GM21447 (cell line): ENCODE data around the gene ANTXR2.
A peak's percentile ranks its signal among the peaks of the same experiment; 100 is the strongest.

ENCODE experiments used
- ATAC-seq: cut with Tn5 transposase; IDR thresholded peaks from one replicate; pipeline ENCODE4 v1.9.1; 2021; ENCODE audit not compliant: unreplicated experiment

Gene ANTXR2

GRCh38 chr4:80092847-80093246 is 19.8 kb upstream of the ANTXR2 start:
- ATAC-seq: no peak

GRCh38 chr4:80092088-80092487 is 19.1 kb upstream of the ANTXR2 start:
- no peak for ATAC-seq

GRCh38 chr4:80091688-80092087 is 18.7 kb upstream of the ANTXR2 start:
- ATAC-seq: no peak

GRCh38 chr4:80091184-80091583 is 18.2 kb upstream of the ANTXR2 start:
- ATAC-seq: no peak

DNA sequence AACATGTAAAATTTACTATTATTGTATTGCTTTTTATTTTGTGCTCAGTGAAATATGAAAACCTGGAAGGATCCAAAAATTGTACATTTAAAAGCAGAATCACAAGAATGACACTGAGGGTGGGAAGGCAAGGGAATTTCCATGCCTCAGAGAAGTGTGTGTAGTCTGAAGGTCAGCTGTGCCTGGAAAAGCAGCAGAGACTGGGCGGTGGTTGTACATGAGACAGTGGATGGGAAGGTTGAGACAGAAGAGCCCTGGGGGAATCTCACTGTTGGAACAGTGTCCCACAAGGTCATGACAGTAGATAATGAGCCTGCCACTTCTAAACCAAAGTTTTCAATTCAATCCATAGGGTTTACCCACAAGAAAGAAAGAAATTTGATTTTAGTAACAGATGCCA is 17.1 kb upstream of the ANTXR2 start:
- no peak for ATAC-seq

- ATAC-seq: no peak
Observed at GRCh38 chr4:80088471-80088870, 15.4 kb upstream of the ANTXR2 start.

- ATAC-seq: no peak
Observed at GRCh38 chr4:80086296-80086695, 13.3 kb upstream of the ANTXR2 start.

GRCh38 chr4:80085081-80085480 is 12.1 kb upstream of the ANTXR2 start:
- no peak for ATAC-seq

GRCh38 chr4:80082693-80083092 is 9.7 kb upstream of the ANTXR2 start:
- ATAC-seq: no peak

DNA sequence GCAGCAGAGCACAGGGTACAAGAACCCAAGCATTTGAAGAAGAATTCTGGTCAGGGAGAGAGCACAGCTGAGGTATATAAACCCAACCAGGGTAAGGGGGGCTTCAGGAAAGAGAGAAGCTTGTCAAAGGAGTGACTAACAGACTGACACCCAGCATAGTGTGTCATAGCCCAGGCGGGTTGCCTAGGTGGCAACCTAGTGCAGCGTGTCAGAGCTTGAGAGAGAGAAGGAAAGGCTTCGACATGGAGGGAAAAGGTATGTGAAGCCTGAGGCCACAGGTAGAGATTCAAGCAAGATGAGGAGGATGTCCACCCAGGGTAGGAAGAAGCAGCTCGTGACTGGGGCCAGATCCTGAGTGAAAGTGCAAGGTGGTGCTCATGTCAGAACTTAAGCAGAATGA is 8.5 kb upstream of the ANTXR2 start:
- no peak for ATAC-seq

GRCh38 chr4:80079255-80079923 is 6.4 kb upstream of the ANTXR2 start:
- ATAC-seq: no peak

DNA sequence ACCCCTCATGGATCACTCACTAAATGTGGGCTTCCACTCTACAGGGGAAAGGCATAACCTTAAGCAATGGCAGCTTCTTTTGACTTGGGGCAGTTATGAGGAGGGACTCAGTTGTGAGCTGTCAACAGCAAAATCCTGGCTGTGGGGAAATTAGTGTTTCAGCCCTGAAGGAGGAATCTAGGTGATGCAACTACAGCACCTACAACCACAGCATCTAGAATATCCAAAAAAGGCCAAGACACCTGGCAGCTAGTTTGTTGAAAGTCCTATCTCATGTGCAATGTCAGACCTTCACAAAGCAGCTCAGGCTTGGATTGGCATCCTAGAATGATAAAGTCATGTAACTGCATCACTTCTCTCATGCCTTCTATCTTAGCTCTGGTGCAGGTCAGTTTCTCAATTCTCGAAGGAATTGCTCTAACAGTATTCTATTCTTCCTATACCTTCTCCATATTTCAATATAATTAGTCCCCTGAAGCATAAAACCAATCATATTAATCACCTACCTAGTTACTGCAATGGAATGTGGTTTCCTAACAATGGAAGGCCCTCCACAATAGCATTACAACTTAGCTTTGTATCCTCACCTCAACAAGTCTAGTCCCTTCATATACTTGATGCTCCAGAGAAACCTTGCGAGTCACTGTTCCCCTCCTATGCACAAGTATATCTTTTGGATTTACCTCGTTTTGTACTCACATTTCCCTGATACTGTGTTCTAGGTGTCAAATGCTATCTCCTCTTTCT is 5.5 kb upstream of the ANTXR2 start:
- no peak for ATAC-seq

DNA sequence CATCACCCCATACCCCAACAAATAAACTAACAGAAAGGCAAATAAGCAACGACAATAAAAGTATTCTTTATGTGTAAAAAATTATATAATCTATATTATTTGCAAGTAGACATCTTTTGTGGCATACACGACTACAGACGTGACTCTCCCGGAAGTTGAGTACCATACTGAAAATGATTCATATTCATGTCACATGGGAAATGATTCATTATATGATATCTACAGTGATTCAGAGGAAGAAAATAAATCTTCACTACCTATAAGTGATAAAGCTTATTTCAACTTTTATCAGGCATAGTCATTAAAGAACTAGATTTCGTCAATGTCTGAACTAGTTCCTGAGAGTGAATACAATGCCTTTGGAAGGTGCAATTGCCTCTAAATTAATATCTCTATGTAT is 4.6 kb upstream of the ANTXR2 start:
- ATAC-seq: no peak

GRCh38 chr4:80076681-80077080 is 3.7 kb upstream of the ANTXR2 start:
- no peak for ATAC-seq

GRCh38 chr4:80075995-80076675 is 3.1 kb upstream of the ANTXR2 start:
- no peak for ATAC-seq

DNA sequence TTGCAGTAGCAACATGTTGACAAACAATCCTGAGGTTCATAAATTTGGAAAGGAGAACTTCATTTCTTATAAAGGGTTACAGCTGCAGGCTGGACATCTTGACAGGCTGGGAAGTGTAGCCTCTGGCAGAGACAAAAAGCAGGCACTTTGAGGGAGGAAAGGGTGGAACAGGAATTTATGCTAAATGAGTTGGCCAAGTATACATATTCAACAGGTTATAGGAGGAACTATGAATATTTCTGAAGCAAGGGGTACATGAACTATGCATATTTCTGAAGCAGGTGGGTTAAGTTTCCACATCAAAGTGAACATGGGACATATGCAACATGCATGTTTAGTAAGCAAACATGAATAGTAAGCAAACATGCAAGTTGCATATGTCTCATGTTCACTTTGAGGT is 1.6 kb upstream of the ANTXR2 start:
- no peak for ATAC-seq

DNA sequence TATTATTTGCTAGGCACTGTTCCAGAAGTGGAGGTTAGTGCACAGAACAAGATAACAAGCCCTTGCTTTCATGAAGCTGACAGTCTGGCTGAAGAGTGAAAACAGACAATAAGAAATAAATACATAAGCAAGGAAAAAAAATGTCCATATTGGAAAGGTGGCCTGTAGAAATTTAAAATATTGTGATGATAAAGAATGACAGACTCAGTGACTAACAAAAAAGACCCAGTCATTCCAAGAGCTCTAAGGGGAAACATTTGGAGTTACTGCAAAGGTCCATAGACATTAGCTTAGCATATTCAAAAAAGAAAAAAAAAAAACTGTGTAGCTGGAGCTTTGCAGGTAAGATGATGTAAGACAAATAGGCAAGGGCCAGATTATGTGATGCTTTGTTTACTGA is 1.0 kb upstream of the ANTXR2 start:
- ATAC-seq: no peak

DNA sequence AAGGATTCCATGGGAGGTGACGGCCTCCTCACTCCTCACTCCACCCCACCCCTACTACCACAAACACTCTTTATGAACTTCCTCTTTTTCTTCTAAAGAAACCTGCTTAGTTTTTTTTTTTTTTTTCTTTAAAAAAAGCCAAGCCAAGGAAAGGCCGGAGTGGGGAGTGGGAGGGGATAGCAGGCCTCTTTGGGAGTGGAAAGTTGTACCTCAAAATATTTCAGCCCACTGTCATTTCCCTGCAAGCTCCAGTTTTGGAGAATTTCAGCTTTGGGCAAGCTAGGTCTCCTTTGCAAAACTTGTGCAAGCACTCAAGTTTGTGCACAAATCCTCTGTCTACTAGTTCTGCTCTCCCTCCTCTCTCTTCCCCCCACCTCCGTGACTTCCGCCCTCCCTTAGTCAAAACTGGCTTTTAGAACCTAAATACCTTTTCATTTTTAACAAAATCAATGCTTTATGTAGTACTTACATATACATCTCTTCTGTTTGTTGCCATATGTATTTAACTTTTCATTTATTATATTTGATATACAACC is 512 bp upstream of the ANTXR2 start:
- peak; percentile 48 for ATAC-seq

DNA sequence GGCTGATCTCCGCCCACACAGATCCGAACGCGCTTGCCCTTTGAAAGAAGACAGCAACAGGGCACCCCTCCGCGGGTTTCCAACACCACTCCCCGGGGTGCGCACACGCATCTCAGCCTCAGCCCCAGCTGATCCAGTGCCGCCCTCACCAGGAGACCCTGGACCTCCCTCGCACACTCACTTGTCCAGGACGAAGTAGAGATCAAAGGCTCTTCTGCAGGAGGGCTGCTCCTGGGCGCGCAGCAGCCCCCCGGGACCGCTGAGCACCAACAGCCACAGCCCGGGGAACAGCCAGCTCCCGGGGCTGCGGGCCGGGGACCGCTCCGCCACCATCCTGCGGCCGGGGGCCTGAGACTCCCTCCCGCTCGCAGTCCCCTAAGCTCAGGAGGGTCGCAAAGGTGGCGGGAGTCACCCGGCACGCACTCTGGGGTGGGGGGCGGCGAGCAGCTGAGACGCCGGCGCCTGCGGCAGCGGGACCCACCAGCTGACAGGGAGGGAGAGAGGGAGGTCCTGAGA is 743 bp downstream of the ANTXR2 start:
- peak; percentile 24 for ATAC-seq

- ATAC-seq: peak; percentile 38
Observed at GRCh38 chr4:80071604-80072227, 1.3 kb downstream of the ANTXR2 start.

DNA sequence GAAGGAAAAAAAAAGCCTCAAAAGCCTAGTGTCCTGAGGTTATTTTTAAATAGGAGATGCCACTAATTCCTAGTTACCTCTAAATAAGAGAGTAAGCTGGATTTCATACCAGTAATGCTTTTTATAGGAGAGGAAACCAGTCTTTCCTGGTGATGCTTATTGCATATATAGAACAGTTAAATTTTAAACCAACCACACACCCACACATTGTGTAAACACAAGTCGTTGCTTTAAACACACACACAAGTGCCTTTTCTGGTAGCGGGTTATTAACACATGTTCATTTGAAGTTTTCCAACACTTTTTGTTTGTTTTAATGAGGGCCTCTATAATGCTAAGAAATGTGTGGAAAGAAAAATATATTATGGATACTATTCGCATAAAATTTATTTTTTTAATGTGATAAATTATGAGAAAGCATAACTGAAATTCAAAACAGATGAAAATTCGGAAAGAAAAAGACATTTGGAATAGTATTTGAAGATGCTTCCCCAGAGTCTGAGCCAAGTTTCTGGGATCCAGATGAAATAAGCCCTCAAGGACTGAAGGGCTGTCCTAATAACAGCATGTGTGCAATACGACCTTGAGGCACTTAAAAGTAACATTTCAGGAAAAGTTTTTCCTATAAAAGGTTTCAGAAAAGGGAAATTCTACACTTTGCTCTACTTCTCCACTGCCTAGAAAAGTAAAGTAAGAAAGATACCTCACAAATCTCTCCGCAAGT is 2.0 kb downstream of the ANTXR2 start:
- no peak for ATAC-seq
